NCI-H2171 (cell line): ENCODE measurements around the gene PABPC5.

Source experiments
- DNase-seq: peaks from one replicate; lab custom pipeline; 2025; lab: John Stamatoyannopoulos, UW

PABPC5 gene

DNA sequence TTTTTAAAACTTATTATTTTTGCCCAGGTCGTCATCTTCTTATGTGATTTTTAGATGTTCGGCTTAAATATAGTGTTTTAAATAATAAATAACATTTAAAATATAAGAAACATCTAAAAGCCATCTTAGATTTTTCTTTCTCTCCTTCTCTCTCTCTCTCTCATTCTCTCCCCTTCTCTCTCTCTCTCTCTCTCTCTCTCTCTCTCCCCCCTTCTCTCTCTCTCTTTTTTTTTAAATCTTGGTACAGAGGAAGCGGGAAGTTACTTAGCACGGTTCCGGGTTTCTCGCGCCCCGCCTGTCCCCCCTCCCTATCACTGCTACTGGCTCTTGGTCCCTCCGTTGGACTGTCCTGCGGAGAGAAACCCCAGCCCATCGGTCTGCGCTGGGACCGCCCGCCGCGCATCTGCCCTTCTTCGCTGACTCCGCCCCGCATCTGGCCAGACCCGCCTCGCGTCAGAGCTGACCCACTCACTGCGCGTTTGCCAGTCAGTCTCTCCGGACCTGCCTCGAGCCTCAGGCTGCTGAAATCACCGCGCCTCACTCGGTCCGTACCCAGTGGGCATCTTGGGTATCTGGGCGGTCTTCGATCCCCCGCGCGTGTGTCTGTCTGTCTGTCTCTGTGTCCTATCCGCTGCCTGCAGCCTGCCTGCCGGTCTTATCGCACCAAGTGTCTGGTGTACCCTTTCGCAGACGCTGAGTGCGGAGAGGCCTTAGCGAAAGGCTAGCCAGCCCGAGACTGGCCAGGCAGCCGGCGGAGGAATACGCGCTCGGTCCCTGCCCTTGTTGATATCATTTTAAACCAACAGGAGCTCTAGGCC, at the start of gene PABPC5:
Gene PABPC5, plus strand, starts transcription at position 489 of the 818 bp plus-strand sequence. CDS start 739 bp downstream, outside the sequence.
- DNase-seq, result no peak

DNA sequence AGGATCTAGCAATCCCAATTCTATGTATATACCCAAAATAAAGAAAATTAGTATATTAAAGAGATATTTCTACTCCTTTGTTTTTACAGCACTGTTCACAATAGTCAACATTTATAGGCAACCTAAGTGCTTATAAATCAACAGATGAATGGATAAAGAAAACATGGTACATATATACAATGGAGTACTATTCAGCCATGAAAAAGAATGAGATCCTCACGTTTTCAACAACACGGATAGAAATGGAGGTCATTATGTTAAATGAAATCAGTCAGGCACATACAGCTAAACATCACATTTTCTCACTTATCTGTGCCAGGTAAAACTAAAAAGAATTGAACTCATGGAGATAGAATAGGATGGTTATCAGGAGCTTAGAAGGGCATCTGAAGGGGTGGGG, 45.6 kb upstream of the PABPC5 start:
- no peak for DNase-seq

DNA sequence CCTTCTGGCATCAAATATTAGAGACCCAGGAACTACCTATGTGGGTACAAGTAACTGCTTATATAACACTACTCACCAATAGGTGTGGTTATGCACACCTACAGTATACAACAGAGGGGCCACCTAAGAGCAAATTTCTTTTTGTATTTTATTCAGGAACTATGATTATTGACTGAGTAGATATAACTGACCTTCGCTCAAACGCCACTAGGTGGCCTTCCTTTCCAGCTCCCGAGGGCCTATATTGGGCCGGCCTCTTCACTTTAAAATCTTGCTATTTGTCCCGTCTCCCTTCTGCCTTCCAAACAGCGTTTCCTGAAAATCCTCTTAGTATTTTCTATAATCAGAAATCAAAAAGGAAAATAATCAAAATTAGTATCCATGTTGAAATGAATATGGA, 19.9 kb upstream of the PABPC5 start:
- no peak for DNase-seq

DNA sequence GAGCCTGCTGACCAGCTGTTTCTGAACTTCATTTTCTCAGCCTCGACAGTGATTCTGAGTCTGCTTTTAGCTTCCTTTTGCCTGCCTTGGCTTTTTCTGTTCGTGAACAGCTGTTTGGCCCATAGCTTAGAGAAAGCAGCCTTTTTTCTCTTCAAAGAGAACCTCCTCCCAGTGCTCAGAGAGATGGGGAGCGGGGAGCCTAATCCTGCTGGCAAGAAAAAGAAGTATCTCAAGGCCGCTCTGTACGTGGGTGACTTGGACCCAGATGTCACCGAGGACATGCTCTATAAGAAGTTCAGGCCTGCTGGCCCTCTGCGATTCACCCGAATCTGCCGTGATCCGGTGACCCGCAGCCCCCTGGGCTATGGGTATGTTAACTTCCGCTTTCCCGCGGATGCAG, 756 bp downstream of the PABPC5 start:
- DNase-seq, result no peak
